ENCODE results near the gene EFNA5. TPM values are rescaled to one million over a fixed set of nuclear protein-coding genes. Genes with fewer than 3 reads are reported as not detected.

Gene EFNA5
- total and polyA plus RNA-seq, 2 experiments from 2014 or later, result 8.5 to 18.8 TPM

- no peak for DNase-seq (ENCODE audit: low spot score)
- H3K9me2 ChIP-seq (replicated peaks; ENCODE audit: insufficient read depth), result no peaks in the 10 kb centered on the region
- 58% methylated on average over 1 of the region's 1 CpG for WGBS (ENCODE audit: low lambda C conversion rate, missing lambda C conversion rate)
Measured at GRCh38 chr5:107652408-107652807, 18.3 kb downstream of the EFNA5 start.

DNA sequence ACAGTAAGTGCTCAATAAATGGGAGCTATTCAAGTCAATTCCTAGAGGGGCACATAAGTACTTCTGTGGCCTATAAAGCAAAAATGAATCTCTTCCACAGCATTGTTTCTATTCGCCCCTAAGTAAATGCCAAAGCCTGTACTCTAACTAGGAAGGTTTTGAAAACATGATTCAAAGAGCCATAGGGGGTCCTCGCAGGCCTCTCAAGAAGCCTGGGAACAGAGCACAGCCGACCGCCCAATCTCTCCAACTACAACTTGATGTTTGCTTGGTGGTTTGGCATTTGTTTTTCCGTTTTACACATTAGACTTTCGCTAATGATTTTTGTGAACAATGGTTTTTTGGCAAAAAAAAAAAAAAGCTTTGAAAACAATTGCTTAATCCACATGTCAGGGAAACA, 19.4 kb downstream of the EFNA5 start:
- WGBS (ENCODE audit: low lambda C conversion rate, missing lambda C conversion rate), result 94% methylated on average over 6 of the region's 6 CpGs
- Histone ChIP-seq H3K79me2 (peaks cover 90% of the 10 kb centered on the region), H3K4me1 (ENCODE audit: insufficient read depth) (peaks cover 9% of the 10 kb centered on the region), H3K9me2 (replicated peaks; ENCODE audit: insufficient read depth) (no peaks in the 10 kb centered on the region), H3K27ac (no peak overlapping the region), H3K27me3 (no peaks in the 10 kb centered on the region), H3K4me3 (no peak overlapping the region), H3K4me2 (no peak overlapping the region), H2AFZ (no peak overlapping the region), H3K36me3 (replicated peaks; ENCODE audit: insufficient read depth, low read depth) (no peaks in the 10 kb centered on the region), H4K20me1 (ENCODE audit: insufficient read depth, poor library complexity, severe bottlenecking) (peaks cover 9% of the 10 kb centered on the region), H3K9me3 (ENCODE audit: low read depth) (no peaks in the 10 kb centered on the region)
- DNase-seq (ENCODE audit: low spot score), result no peak
- TF ChIP-seq EZH2 (IDR thresholded peaks at IDR 0.05; ENCODE audit: borderline replicate concordance), result no peak
- TF ChIP-seq CTCF (IDR thresholded peaks at IDR 0.05; ENCODE audit: poor library complexity), result no peak
- TF ChIP-seq EZH2phosphoT487 (IDR thresholded peaks at IDR 0.05; ENCODE audit: low read depth, severe bottlenecking, unreplicated experiment), result no peak

More at GRCh38 chr5:107652408-107652807, 18.3 kb downstream of the EFNA5 start:
- H2AFZ ChIP-seq, result no peak overlapping the region
- no peaks in the 10 kb centered on the region for H3K27me3 ChIP-seq
- peaks cover 9% of the 10 kb centered on the region for H3K4me1 ChIP-seq (ENCODE audit: insufficient read depth)
- no peaks in the 10 kb centered on the region for H3K36me3 ChIP-seq (replicated peaks; ENCODE audit: insufficient read depth, low read depth)
- H3K9me3 ChIP-seq (ENCODE audit: low read depth), result no peaks in the 10 kb centered on the region
- H3K4me2 ChIP-seq, result no peak overlapping the region
- peaks cover 9% of the 10 kb centered on the region for H4K20me1 ChIP-seq (ENCODE audit: insufficient read depth, poor library complexity, severe bottlenecking)
- no peak for TF ChIP-seq EZH2 (IDR thresholded peaks at IDR 0.05; ENCODE audit: borderline replicate concordance)
- no peak for TF ChIP-seq EZH2phosphoT487 (IDR thresholded peaks at IDR 0.05; ENCODE audit: low read depth, severe bottlenecking, unreplicated experiment)
- TF ChIP-seq CTCF (IDR thresholded peaks at IDR 0.05; ENCODE audit: poor library complexity), result no peak
- peaks cover 93% of the 10 kb centered on the region for H3K79me2 ChIP-seq
- H3K4me3 ChIP-seq, result no peak overlapping the region
- H3K27ac ChIP-seq, result no peak overlapping the region

DNA sequence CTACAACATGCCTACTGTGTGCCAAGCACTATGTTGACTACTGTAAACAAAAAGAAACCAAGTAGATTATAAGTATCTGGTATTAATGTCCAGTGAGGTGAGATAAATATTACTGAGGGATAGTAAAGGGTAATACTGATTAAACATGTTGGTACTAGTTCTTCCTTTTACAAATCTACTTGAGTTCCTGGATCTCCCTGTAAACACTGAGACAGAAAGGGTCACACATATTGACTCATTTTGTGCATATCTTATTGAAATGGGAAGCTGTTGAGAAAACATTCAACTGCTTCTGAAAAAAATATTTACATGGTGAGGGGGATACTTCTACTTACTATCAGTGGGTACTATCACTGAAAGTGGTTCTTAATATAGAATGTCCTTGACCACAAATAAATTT, 24.3 kb downstream of the EFNA5 start:
- Histone ChIP-seq H3K79me2 (peaks cover 92% of the 10 kb centered on the region), H2AFZ (no peak overlapping the region), H3K27ac (no peak overlapping the region), H3K36me3 (replicated peaks; ENCODE audit: insufficient read depth, low read depth) (no peaks in the 10 kb centered on the region), H3K9me2 (replicated peaks; ENCODE audit: insufficient read depth) (no peaks in the 10 kb centered on the region), H3K9me3 (ENCODE audit: low read depth) (no peaks in the 10 kb centered on the region), H3K4me1 (ENCODE audit: insufficient read depth) (no peaks in the 10 kb centered on the region), H3K4me2 (no peak overlapping the region), H3K4me3 (no peak overlapping the region), H4K20me1 (ENCODE audit: insufficient read depth, poor library complexity, severe bottlenecking) (peaks cover 3% of the 10 kb centered on the region), H3K27me3 (no peaks in the 10 kb centered on the region)
- DNase-seq (ENCODE audit: low spot score), result no peak
- TF ChIP-seq EZH2phosphoT487 (IDR thresholded peaks at IDR 0.05; ENCODE audit: low read depth, severe bottlenecking, unreplicated experiment), result no peak
- TF ChIP-seq CTCF (IDR thresholded peaks at IDR 0.05; ENCODE audit: poor library complexity), result no peak
- no peak for TF ChIP-seq EZH2 (IDR thresholded peaks at IDR 0.05; ENCODE audit: borderline replicate concordance)

DNA sequence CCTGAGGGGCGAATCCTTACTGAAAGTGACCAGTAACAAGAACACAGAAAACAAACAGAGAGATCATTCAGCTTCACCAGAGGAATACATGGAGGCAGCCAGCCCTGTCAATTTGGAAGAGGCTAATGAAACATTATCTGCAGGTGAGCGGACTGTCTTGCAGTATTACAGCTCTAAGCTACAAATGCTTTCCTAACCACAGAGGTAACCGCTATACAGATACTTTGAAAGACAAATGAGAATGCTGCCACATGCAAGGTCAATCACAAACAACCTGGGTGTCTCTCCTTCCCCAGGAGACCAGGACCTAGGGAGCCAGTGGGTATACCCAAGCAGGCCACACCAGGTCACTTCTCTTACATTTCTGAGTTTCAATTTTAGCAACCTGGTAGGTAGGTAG, 30.2 kb downstream of the EFNA5 start:
- WGBS (ENCODE audit: low lambda C conversion rate, missing lambda C conversion rate), result 90% methylated on average over 3 of the region's 3 CpGs
- Histone ChIP-seq H3K4me3 (no peak overlapping the region), H3K4me2 (no peak overlapping the region), H3K4me1 (ENCODE audit: insufficient read depth) (peaks cover 9% of the 10 kb centered on the region), H3K9me2 (replicated peaks; ENCODE audit: insufficient read depth) (no peaks in the 10 kb centered on the region), H3K36me3 (replicated peaks; ENCODE audit: insufficient read depth, low read depth) (no peaks in the 10 kb centered on the region), H2AFZ (no peak overlapping the region), H4K20me1 (ENCODE audit: insufficient read depth, poor library complexity, severe bottlenecking) (no peaks in the 10 kb centered on the region), H3K79me2 (peaks cover 69% of the 10 kb centered on the region), H3K27ac (no peak overlapping the region), H3K9me3 (ENCODE audit: low read depth) (no peaks in the 10 kb centered on the region), H3K27me3 (no peaks in the 10 kb centered on the region)
- no peak for DNase-seq (ENCODE audit: low spot score)
- no peak for TF ChIP-seq CTCF (IDR thresholded peaks at IDR 0.05; ENCODE audit: poor library complexity)
- TF ChIP-seq EZH2 (IDR thresholded peaks at IDR 0.05; ENCODE audit: borderline replicate concordance), result no peak
- TF ChIP-seq EZH2phosphoT487 (IDR thresholded peaks at IDR 0.05; ENCODE audit: low read depth, severe bottlenecking, unreplicated experiment), result no peak
